IPS-18c (cell line): ENCODE results near the gene GNG8.

Experiments
- H3K4me3 ChIP-seq: 2 replicates; pipeline ENCODE4 v1.7.0; 2013; ENCODE audit warnings: low read depth, mild to moderate bottlenecking, low read length, moderate library complexity; ENCODE audit not compliant: insufficient read depth
- H3K9me3 ChIP-seq: one replicate; pipeline ENCODE4 v1.6.1; 2013; ENCODE audit warnings: mild to moderate bottlenecking, low read length, moderate library complexity; ENCODE audit not compliant: control insufficient read depth, insufficient read depth

Gene GNG8

DNA sequence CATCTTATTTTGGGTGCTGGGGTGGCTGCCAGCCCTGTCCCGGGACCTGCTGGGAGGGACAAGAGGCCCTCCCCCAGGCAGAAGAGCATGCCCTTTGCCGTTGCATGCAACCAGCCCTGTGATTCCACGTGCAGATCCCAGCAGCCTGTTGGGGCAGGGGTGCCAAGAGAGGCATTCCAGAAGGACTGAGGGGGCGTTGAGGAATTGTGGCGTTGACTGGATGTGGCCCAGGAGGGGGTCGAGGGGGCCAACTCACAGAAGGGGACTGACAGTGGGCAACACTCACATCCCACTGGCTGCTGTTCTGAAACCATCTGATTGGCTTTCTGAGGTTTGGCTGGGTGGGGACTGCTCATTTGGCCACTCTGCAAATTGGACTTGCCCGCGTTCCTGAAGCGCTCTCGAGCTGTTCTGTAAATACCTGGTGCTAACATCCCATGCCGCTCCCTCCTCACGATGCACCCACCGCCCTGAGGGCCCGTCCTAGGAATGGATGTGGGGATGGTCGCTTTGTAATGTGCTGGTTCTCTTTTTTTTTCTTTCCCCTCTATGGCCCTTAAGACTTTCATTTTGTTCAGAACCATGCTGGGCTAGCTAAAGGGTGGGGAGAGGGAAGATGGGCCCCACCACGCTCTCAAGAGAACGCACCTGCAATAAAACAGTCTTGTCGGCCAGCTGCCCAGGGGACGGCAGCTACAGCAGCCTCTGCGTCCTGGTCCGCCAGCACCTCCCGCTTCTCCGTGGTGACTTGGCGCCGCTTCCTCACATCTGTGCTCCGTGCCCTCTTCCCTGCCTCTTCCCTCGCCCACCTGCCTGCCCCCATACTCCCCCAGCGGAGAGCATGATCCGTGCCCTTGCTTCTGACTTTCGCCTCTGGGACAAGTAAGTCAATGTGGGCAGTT lies 26.2 kb downstream of the GNG8 start:
- H3K9me3 ChIP-seq: no peaks in the 10 kb centered on the region
- no peak overlapping the region for H3K4me3 ChIP-seq

DNA sequence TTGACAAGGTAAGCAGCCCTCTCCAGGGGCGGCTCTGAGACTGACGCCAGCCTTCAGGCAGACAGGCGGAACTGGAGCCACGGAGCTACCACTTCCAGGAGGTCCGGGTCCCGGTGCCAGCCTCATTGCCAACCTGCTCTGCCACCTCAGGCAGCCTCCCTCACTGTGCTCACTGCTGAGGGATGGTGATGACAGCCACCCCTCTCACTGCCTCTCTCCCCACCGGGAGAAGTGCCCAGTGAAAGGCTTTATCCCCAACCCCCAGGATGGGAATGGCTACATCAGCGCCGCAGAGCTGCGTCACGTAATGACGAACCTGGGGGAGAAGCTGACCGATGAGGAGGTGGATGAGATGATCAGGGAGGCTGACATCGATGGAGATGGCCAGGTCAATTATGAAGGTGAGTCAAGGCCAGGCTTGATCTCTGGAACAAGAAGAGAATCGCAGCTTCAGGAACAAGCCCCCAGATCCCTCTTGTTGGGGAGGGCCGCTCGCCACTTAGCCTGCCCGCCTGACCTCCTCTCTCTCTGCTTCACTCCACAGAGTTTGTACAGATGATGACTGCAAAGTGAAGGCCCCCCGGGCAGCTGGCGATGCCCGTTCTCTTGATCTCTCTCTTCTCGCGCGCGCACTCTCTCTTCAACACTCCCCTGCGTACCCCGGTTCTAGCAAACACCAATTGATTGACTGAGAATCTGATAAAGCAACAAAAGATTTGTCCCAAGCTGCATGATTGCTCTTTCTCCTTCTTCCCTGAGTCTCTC lies 27.2 kb downstream of the GNG8 start:
- Histone ChIP-seq H3K4me3 (no peak overlapping the region), H3K9me3 (no peaks in the 10 kb centered on the region)

- Histone ChIP-seq H3K4me3 (no peak overlapping the region), H3K9me3 (no peaks in the 10 kb centered on the region)
Measured at GRCh38 chr19:46608178-46608577, 27.8 kb downstream of the GNG8 start.

GRCh38 chr19:46607448-46607841 lies 28.6 kb downstream of the GNG8 start:
- Histone ChIP-seq H3K9me3 (no peaks in the 10 kb centered on the region), H3K4me3 (no peak overlapping the region)

DNA sequence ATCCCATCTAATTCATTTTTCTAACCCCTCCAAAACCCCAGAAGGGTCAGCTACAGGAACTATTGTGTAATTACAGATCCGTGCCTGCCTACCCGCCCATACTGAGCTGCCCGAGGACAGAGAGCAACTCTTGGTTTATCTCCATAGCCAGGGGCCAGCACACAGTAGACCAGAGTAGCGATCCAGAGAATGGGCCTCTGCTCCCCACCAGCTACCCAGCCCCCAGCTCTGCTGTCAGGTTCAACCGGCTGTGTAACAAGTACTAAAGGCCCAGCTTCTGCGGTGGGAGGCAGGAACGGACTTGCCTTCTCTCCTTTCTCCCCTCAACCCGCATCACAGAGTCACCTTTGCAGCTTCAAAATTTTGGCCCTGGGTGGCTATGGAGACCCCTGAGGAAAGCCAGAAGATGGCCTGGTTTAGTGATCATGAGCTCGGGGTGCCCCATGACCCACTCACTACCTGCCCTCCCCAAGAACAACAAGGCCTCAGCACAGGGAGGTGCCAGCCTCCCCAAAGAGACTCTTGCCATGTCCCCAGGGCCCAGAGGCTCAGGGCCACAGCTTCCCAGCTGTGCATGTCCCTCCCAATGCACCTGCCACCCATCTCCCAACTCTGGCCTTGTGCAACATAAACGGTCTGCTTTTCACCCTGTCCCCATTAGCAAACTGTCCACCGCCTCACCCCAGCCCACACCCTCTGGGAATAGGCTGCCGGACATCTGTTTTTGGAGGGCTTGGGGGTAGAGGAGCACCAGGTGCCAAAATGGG lies 29.1 kb downstream of the GNG8 start:
- H3K4me3 ChIP-seq: no peak overlapping the region
- H3K9me3 ChIP-seq: no peaks in the 10 kb centered on the region

GRCh38 chr19:46606019-46606418 lies 30.0 kb downstream of the GNG8 start:
- no peaks in the 10 kb centered on the region for H3K9me3 ChIP-seq
- H3K4me3 ChIP-seq: no peak overlapping the region

DNA sequence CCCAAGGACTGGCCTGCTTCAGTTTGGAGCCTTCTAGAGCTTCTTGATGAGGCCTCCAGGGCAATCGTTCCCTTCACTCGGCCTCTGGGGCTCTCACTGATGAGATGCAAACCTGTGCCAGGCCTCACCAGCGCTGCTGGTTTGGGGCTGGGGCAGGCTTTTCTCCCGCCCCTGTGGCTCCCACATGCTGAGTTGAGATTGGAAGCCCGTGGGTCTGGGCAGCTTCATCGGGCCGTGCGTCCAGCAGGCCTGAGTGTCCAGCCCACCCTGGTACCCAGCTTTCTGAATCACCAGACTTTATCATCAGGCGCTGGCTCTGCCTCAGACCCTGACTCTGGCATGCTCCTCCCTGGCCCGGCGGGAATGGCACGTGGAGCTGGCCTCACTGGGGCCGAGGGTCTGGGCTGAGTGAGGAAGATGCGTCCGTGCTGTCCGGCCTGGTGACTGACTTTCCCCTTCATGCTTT lies 30.6 kb downstream of the GNG8 start:
- H3K9me3 ChIP-seq: no peaks in the 10 kb centered on the region
- no peak overlapping the region for H3K4me3 ChIP-seq

GRCh38 chr19:46604781-46605355 lies 31.1 kb downstream of the GNG8 start:
- no peak overlapping the region for H3K4me3 ChIP-seq
- no peaks in the 10 kb centered on the region for H3K9me3 ChIP-seq

DNA sequence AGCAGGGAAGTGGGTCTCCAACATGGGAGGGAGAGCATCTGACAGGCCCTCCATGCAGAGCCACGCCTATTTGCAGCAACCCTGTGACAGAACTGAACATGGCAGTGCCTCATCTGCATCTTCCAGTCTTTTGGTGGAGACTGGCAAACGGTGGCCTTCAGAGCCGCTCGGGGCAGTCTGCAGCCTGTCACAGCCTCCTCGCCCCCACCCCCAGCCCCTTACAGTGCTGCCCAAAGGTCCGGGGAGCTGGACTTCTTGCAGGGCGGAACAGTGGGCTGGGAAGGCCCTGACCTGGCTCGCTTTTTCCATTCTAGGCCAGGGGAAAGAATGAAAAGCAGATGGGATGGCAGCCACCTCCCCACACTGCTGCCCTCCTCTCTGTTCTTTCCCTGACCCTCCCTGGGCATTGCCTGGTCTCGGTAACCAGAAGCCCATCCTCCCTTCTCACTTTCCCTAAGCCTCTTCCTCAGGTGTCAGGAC lies 32.2 kb downstream of the GNG8 start:
- no peaks in the 10 kb centered on the region for H3K9me3 ChIP-seq
- H3K4me3 ChIP-seq: no peak overlapping the region

DNA sequence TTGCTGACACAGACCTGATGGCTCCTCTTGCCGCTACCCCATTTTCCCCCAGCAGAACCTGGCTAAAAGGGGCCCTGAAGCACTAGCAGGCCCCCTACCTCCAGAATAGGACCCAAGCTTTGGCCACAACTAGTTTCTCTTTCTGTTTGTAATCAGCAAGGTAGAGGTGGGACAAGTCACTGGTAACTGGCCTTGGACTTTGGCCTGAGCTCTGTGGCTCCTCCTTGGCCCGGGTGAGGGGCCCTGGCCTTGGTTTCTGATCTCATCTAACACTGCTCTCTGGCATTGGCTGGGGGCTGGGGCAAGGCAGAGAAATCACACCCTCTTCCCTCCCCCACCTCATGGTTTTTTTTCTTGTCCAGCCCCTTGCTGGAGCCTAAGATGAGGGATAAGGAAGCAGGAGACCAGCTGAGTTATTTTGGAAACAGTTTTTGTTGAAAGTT lies 32.8 kb downstream of the GNG8 start:
- peak overlapping the region; percentile 31 for H3K4me3 ChIP-seq
- H3K9me3 ChIP-seq: no peaks in the 10 kb centered on the region

GRCh38 chr19:46602392-46603194 lies 33.4 kb downstream of the GNG8 start:
- no peaks in the 10 kb centered on the region for H3K9me3 ChIP-seq
- peak overlapping the region; percentile 99 for H3K4me3 ChIP-seq

DNA sequence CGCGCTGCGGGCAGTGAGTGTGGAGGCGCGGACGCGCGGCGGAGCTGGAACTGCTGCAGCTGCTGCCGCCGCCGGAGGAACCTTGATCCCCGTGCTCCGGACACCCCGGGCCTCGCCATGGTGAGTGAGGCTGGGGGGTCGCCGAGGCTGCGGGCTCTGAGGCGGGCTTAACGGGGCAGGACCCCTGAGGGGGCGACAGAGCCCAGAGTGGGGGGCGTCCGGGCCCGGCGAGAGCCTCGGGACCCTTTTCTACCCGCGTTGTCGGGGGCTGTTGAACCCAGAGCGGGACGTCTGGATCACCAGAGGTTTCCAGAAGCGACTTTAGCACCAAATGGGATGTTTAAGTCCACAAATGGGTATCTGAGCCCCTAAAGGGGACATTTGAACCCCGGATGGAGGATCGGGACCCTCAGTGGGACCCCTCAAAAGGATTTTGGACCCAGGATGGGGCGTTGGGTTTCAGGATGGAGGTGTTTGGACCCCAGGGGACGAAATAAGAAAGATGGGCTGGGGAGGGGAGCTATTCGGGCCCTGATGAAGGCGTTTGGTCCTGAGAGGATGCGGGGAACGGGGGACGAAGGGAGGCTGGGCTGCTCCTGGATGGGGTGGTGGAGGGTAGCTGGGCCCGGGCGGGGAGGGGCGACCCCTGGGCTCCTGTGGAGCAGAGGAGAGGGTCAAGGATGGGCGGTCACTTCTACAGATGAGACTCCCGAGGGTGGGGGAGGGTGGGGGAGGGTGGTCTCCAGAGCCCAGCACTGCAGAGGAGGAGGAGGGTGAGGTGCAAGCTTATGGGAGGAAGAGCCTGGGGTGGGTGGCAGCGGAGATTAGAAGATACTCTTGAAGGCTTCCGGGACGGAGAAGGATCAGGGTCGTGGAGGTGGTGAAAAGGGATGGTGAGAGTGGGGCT lies 34.4 kb downstream of the GNG8 start, which contains the start of gene CALM3:
Gene CALM3, plus strand, starts transcription at position 13 of the 907 bp plus-strand sequence. Its CDS starts 105 bp downstream, at position 118.
- Histone ChIP-seq H3K9me3 (no peaks in the 10 kb centered on the region), H3K4me3 (peak within 1 kb of the TSS; percentile 99)

GRCh38 chr19:46600384-46601317 lies 35.4 kb downstream of the GNG8 start:
- Histone ChIP-seq H3K9me3 (no peaks in the 10 kb centered on the region), H3K4me3 (peak overlapping the region; percentile 99)

GRCh38 chr19:46599716-46600373 lies 36.2 kb downstream of the GNG8 start:
- no peaks in the 10 kb centered on the region for H3K9me3 ChIP-seq
- H3K4me3 ChIP-seq: peak overlapping the region; percentile 81; the same call in 1 of the 2 replicates
